ENCODE data around the gene PARP15.

Gene PARP15

GRCh38 chr3:122576174-122576940 lies 1.1 kb upstream of the PARP15 start:
- DNase-seq, result no peak

- DNase-seq, result no peak
Observed at GRCh38 chr3:122578069-122578740, 755 bp downstream of the PARP15 start.

- DNase-seq, result no peak
Observed at GRCh38 chr3:122580470-122580869, 3.0 kb downstream of the PARP15 start.

- no peak for DNase-seq
Observed at GRCh38 chr3:122581622-122582021, 4.2 kb downstream of the PARP15 start.

GRCh38 chr3:122582390-122582789 lies 4.9 kb downstream of the PARP15 start:
- DNase-seq, result no peak

GRCh38 chr3:122586098-122586497 lies 8.6 kb downstream of the PARP15 start:
- no peak for DNase-seq

GRCh38 chr3:122586773-122587485 lies 9.5 kb downstream of the PARP15 start:
- no peak for DNase-seq

GRCh38 chr3:122587572-122587971 lies 10.1 kb downstream of the PARP15 start:
- DNase-seq, result no peak

- no peak for DNase-seq
Observed at GRCh38 chr3:122589297-122589696, 11.8 kb downstream of the PARP15 start.

GRCh38 chr3:122590610-122591009 lies 13.2 kb downstream of the PARP15 start:
- DNase-seq, result no peak

GRCh38 chr3:122594025-122594424 lies 16.6 kb downstream of the PARP15 start:
- no peak for DNase-seq

- DNase-seq, result no peak
Observed at GRCh38 chr3:122598151-122598550, 20.7 kb downstream of the PARP15 start.

- DNase-seq, result no peak
Observed at GRCh38 chr3:122598556-122598955, 21.1 kb downstream of the PARP15 start.

GRCh38 chr3:122602011-122602710 lies 24.7 kb downstream of the PARP15 start:
- DNase-seq, result no peak

GRCh38 chr3:122603056-122603455 lies 25.6 kb downstream of the PARP15 start:
- DNase-seq, result no peak

GRCh38 chr3:122606330-122606729 lies 28.9 kb downstream of the PARP15 start:
- DNase-seq, result no peak

GRCh38 chr3:122608916-122609315 lies 31.5 kb downstream of the PARP15 start:
- DNase-seq, result no peak

GRCh38 chr3:122609798-122610559 lies 32.5 kb downstream of the PARP15 start:
- peak; percentile 86 for DNase-seq

- DNase-seq, result no peak
Observed at GRCh38 chr3:122612696-122613095, 35.2 kb downstream of the PARP15 start.

GRCh38 chr3:122615303-122615702 lies 37.9 kb downstream of the PARP15 start:
- DNase-seq, result peak; percentile 18

GRCh38 chr3:122618614-122619013 lies 41.2 kb downstream of the PARP15 start:
- no peak for DNase-seq

GRCh38 chr3:122619040-122619439 lies 41.6 kb downstream of the PARP15 start:
- DNase-seq, result no peak

Data from EL (cell line).